Endometrial microvascular endothelial cells (primary cell): ENCODE data around the gene ASAP2. TPM values are rescaled to one million over a fixed set of nuclear protein-coding genes. Genes with fewer than 3 reads are reported as not detected.

ENCODE experiments used
- total RNA-seq: library from RNA; depleted of rRNA; stranded (reverse); fragments of >200 nt; gene quantifications from one replicate; pipeline ENCODE4 v1.2.3, GENCODE V29; 2015; ENCODE audit errors: inconsistent ontology term

ASAP2 gene
- total RNA-seq, 1 donor from 2014 or later = 26.4 TPM

Other genes with a start within 250 kb of the ASAP2 start
- gene MBOAT2, start 203.1 kb upstream of the ASAP2 start, total RNA-seq = 10.7 TPM
- 81.6 TPM for gene ITGB1BP1, start 216.7 kb downstream of the ASAP2 start, total RNA-seq
- gene CPSF3, start 216.8 kb downstream of the ASAP2 start, total RNA-seq = 43.9 TPM